Stimulated activated CD4-positive, alpha-beta T cell treated with anti-CD3 and anti-CD28 coated beads, Interleukin-15, amount 100 ng/mL, for 48 hours (primary cell): Measurements from ENCODE around the gene PTGER4.

Source experiments
- DNase-seq, 2 donors: peaks; one replicate each; pipeline ENCODE4 v3.0.0-alpha.2; 2020; ENCODE audit warnings: low read depth in 2 of 2

The PTGER4 gene

GRCh38 chr5:40669606-40670390 is 9.9 kb upstream of the PTGER4 start:
- no peak for DNase-seq

GRCh38 chr5:40672425-40672824 is 7.3 kb upstream of the PTGER4 start:
- DNase-seq, result no peak

- no peak for DNase-seq
Measured at GRCh38 chr5:40674661-40675235, 5.0 kb upstream of the PTGER4 start.

GRCh38 chr5:40675396-40676133 is 4.2 kb upstream of the PTGER4 start:
- peak in 1 of 2 donors; percentile 14 for DNase-seq

- DNase-seq, result no peak
Measured at GRCh38 chr5:40676613-40677343, 2.9 kb upstream of the PTGER4 start.

- no peak for DNase-seq
Measured at GRCh38 chr5:40677456-40677855, 2.3 kb upstream of the PTGER4 start.

- DNase-seq, result no peak
Measured at GRCh38 chr5:40678026-40678425, 1.7 kb upstream of the PTGER4 start.

- DNase-seq, result no peak
Measured at GRCh38 chr5:40678460-40679147, 1.1 kb upstream of the PTGER4 start.

GRCh38 chr5:40679148-40679912 is 385 bp upstream of the PTGER4 start:
- DNase-seq, result peak; percentile 84 to 89

- peak in 1 of 2 donors; percentile 31 for DNase-seq
Measured at GRCh38 chr5:40680741-40681362, 1.1 kb downstream of the PTGER4 start.

GRCh38 chr5:40681363-40682153 is 1.8 kb downstream of the PTGER4 start:
- peak in 1 of 2 donors; percentile 16 for DNase-seq

- DNase-seq, result no peak
Measured at GRCh38 chr5:40682154-40683017, 2.7 kb downstream of the PTGER4 start.

- no peak for DNase-seq
Measured at GRCh38 chr5:40683305-40683704, 3.6 kb downstream of the PTGER4 start.

- no peak for DNase-seq
Measured at GRCh38 chr5:40685193-40685592, 5.5 kb downstream of the PTGER4 start.

- DNase-seq, result no peak
Measured at GRCh38 chr5:40685976-40686486, 6.3 kb downstream of the PTGER4 start.

- no peak for DNase-seq
Measured at GRCh38 chr5:40687321-40687720, 7.6 kb downstream of the PTGER4 start.

GRCh38 chr5:40688127-40688761 is 8.5 kb downstream of the PTGER4 start:
- DNase-seq, result peak; percentile 77 to 82

- no peak for DNase-seq
Measured at GRCh38 chr5:40688996-40689395, 9.3 kb downstream of the PTGER4 start.
